Right lobe of liver (tissue), 4 donors: Measurements from ENCODE around the gene STK11IP.

Experiments
- POLR2A ChIP-seq: fragments of 450-650 bp; IDR thresholded peaks from one replicate; pipeline ENCODE4 v1.6.1; 2017; ENCODE audit warnings: antibody characterized with exemption, mild to moderate bottlenecking
- TF ChIP-seq, protein P1 (sequence below), 4 donors: fragments of 200-600 bp in 3 of 4; fragments of 450-650 bp in 1 of 4; IDR thresholded peaks; one replicate each; pipeline versions ENCODE4 v1.5.1 to v1.8.0; 2016 to 2022; ENCODE audit warnings: antibody characterized with exemption in 4 of 4, mild to moderate bottlenecking in 2 of 4
- donor health status: DM: no; HTN: no; CAD: no.
- donor health status: DM: no; HTN: no; CAD: no.
- donor health status: DM: no; HTN: yes; CAD: no.

DNA sequence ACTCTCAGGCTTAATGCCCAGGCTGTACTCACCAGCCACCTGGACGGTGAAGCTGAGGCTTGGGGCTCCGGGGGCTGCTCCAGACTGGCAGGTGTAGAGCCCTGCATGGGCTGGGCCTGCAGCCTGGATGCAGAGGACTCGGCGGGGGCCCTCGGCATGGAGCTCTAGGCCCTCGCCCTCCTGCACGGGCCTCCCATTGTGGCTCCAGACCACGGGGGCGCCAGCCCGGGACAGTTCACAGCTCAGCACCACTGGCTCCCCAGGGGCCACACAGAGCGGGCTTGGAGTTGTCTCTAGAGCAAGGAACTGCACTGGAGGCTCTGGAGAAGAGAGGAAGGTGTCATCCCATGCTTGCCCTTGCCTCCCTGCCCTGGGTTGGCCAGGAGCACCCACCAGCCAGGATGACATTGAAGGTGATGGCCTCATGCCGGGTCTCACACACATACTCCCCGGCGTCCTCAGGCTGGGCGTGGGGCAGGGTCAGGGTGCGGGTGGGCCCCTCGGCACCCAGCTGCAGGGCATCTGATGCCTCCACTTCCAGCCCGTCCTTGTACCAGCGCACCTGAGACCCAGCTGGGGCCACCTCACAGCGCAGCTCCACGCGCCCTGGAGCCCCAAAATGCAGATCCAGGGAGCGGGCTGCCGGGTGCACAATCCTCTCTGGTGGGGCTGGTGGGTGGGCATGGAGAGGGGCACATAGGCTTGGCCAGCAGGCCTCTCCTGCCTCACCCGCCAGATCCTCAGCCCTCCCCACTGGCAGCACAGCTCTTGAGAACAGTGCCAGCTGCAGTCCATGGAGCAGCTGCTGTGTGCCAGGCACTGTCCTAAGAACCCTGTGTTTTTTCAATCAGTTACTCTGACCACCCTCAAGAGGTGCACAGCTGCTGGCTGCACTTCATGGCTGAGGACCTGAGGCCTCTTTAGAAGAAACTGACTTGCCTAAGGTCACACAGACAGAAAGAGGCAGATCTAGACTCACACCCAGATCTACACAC is 39.6 kb upstream of the STK11IP start:
- TF ChIP-seq POLR2A: no peak
- TF ChIP-seq, protein P1, sequence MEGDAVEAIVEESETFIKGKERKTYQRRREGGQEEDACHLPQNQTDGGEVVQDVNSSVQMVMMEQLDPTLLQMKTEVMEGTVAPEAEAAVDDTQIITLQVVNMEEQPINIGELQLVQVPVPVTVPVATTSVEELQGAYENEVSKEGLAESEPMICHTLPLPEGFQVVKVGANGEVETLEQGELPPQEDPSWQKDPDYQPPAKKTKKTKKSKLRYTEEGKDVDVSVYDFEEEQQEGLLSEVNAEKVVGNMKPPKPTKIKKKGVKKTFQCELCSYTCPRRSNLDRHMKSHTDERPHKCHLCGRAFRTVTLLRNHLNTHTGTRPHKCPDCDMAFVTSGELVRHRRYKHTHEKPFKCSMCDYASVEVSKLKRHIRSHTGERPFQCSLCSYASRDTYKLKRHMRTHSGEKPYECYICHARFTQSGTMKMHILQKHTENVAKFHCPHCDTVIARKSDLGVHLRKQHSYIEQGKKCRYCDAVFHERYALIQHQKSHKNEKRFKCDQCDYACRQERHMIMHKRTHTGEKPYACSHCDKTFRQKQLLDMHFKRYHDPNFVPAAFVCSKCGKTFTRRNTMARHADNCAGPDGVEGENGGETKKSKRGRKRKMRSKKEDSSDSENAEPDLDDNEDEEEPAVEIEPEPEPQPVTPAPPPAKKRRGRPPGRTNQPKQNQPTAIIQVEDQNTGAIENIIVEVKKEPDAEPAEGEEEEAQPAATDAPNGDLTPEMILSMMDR (IDR thresholded peaks at IDR 0.05): no peak
